Measurements from ENCODE around the gene CYP27B1.
A peak's percentile ranks its signal among the peaks of the same experiment; 100 is the strongest.

The CYP27B1 gene, protein sequence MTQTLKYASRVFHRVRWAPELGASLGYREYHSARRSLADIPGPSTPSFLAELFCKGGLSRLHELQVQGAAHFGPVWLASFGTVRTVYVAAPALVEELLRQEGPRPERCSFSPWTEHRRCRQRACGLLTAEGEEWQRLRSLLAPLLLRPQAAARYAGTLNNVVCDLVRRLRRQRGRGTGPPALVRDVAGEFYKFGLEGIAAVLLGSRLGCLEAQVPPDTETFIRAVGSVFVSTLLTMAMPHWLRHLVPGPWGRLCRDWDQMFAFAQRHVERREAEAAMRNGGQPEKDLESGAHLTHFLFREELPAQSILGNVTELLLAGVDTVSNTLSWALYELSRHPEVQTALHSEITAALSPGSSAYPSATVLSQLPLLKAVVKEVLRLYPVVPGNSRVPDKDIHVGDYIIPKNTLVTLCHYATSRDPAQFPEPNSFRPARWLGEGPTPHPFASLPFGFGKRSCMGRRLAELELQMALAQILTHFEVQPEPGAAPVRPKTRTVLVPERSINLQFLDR

DNA sequence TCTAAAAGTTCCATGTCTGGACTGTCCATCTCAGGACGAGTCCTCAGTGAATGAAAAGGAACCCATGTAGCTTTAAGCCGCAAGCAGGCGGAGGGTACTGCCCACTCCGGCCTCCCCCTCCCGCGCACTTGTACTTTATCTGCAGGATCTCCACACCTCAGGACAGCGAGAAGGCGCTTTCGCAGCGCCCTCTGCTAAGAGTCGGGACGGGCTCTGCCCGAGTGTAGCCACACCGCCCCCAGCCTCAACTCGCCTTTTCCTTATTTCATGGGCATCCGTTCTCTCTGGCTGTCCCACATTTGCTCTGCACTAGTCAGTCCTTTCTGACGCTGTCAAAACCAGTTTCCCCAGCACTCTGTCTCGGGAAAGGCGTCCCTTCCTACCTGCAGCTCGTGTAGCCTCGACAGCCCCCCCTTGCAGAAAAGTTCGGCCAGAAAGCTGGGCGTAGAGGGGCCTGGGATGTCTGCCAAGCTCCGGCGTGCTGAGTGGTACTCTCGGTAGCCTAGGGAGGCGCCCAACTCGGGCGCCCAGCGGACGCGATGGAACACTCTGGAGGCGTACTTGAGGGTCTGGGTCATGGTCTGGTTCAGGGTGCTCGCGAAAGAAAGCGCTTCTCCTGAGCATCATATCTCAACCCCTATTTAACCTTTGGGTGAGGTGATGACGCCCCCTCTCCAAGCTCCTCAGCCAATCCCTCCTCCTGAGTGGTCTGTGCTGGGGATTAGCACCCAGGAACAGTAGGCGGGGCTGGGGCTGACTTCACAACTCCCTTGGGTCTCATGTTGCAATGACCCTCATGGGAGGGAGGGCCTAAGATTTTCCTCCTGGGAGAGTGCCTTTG is at the start of gene CYP27B1:
Gene CYP27B1 (minus strand): TSS at position 615 of the 841 bp plus-strand sequence. CDS start 37 bp downstream, at position 578.
- H3K4me3 ChIP-seq (ENCODE audit: low read depth, low read length): peak within 1 kb of the TSS; percentile 40
- ChIA-PET CTCF (interaction anchor here (0.8 to 5.4 kb wide), 10 partner anchors 8 to 184 kb away, joined by 3 to 44 read pairs (median 4); partner anchors contain the start of gene TSFM), POLR2A (interaction anchor here (0.7 kb wide), 1 partner anchor 136 kb away, joined by 3 read pairs; no protein-coding TSS in a partner anchor)
- TF ChIP-seq, protein P1, sequence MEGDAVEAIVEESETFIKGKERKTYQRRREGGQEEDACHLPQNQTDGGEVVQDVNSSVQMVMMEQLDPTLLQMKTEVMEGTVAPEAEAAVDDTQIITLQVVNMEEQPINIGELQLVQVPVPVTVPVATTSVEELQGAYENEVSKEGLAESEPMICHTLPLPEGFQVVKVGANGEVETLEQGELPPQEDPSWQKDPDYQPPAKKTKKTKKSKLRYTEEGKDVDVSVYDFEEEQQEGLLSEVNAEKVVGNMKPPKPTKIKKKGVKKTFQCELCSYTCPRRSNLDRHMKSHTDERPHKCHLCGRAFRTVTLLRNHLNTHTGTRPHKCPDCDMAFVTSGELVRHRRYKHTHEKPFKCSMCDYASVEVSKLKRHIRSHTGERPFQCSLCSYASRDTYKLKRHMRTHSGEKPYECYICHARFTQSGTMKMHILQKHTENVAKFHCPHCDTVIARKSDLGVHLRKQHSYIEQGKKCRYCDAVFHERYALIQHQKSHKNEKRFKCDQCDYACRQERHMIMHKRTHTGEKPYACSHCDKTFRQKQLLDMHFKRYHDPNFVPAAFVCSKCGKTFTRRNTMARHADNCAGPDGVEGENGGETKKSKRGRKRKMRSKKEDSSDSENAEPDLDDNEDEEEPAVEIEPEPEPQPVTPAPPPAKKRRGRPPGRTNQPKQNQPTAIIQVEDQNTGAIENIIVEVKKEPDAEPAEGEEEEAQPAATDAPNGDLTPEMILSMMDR (IDR thresholded peaks at IDR 0.05; ENCODE audit: insufficient read depth, low read length, missing control alignments): no peak
- no peak for DNase-seq (ENCODE audit: low read depth, low spot score)

DNA sequence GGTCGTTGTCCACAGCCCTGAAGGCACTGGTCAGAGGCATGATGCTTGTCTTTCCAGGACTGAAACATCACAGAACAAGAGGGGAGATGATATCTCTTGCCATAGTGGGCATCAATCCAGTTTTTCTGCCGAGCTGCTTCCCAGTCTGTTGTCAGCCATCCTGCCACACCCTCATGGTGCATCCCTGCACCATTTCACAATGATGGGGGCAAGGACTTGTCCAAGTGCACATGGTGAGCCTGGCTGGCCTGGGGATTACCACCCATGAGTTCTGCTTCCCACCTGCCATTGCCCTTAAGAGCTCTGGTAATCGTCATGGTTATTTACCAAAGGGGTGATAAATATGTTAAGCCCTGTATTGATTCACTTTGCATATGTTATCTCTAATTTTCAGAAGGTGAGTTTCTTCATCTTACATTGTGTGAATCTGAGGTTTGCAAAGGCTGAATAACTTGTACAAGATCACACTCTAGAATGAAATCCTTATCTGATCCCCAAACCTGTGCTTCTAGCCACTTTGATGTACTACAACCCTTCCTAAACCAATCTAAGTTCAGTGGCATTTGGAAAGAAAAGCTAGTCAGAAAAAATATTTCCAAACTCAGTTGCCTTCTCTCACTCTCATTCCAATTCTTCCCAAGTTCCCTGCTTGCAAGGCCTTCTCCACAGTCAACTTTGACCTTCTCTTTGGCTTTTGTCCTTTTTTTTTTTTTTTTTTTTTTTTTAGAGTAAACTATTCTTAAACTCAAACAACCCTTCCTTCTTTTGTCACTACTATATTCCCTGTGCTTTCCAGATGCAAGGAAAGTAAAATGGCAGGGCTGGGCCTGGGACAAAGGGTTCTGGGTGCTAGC is 49.4 kb upstream of the CYP27B1 start:
- ChIA-PET CTCF (interaction anchor here (0.8 to 28.9 kb wide), 11 partner anchors 9 to 92 kb away, joined by 3 to 478 read pairs (median 5); partner anchors contain the start of gene TSFM), POLR2A (no interaction called here)
- DNase-seq (ENCODE audit: low read depth, low spot score): no peak
- no peak overlapping the region for H3K4me3 ChIP-seq (ENCODE audit: low read depth, low read length)
- TF ChIP-seq, protein P1 (IDR thresholded peaks at IDR 0.05; ENCODE audit: insufficient read depth, low read length, missing control alignments): no peak

DNA sequence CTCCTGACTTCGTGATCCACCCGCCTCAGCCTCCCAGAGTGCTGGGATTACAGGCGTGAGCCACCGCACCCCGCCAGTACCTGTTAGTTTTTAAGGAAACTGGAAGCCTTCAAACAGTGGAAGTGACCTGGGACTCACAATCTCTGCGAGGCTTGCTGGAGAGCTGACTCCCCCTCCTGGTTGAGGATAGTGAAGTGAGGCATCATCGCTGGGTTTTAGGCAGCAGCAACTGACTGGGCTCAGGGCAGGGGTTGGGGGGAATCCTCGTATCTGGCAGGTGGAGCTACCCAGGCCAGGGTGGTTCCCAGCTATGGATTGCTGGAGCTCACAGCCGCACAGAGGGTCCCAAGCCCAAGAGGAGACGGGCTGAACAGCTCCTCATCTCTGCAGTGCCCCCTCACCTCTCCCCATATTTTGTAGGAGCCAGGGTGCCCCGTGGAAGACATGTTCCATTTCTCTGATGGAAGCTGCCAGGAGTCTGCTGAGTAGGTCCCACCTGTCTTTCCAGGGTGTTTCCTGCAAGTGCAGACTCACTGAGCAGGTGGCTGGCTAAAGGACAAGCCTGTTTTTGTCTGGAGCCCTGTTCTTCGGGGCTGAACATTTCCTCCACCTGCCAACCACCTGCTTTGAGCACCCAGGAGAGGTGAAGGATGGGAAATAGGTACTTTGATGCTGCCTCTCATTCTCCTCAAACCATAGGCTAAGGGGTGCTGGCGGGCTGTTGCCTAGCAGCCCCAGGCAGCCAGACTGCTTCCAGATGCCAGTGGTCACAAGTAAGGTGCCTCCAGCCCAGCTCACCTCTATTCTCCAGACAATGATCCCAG is 48.5 kb upstream of the CYP27B1 start:
- DNase-seq (ENCODE audit: low read depth, low spot score): no peak
- no peak overlapping the region for H3K4me3 ChIP-seq (ENCODE audit: low read depth, low read length)
- POLR2A ChIA-PET: no interaction called here
- CTCF ChIA-PET: interaction anchor here (0.6 to 28.9 kb wide), 7 partner anchors 10 to 92 kb away, joined by 3 to 478 read pairs (median 5); partner anchors contain the start of gene TSFM
- TF ChIP-seq, protein P1 (IDR thresholded peaks at IDR 0.05; ENCODE audit: insufficient read depth, low read length, missing control alignments): no peak

DNA sequence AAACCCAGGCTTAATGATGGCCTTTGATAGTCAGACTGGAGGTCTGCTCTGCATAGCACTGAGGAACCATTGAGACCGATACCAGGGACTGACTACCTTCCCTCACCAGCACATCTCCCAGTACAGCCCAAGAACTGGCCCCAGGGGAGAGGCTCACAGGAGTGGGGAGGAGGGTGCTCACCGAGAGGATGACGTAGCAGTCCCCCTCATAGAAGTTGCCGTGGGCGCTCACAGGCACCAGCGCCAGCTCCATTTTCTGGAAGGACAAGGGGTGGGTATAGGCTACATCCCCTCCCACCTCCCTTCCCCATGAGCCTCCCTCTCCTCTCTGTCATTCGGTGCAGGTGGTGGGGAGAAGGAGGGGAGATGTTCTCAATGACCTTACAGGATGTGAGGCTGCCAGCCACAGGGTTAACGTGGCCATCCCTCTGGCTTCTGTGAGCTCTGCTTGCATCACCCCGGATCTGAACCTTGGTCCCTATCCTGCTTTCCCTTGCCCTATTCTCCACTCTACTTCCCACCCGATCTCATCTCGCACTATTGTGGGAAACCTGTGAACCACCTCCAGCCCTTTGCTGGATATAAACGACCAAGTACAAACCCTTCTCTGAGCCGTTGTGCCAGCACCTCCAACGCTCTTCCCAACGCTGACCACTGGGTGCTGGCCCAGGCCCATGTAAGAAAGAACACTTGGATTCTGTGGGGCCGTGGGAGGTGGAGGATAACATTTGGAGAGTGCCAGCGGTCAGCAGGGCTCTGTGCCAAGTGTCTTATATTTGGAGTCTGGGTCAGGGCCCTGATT is 47.3 kb upstream of the CYP27B1 start:
- no peak for DNase-seq (ENCODE audit: low read depth, low spot score)
- ChIA-PET CTCF (interaction anchor here (2.1 to 28.9 kb wide), 3 partner anchors 12 to 94 kb away, joined by 6 to 478 read pairs (median 163); no protein-coding TSS in a partner anchor), POLR2A (no interaction called here)
- TF ChIP-seq, protein P1 (IDR thresholded peaks at IDR 0.05; ENCODE audit: insufficient read depth, low read length, missing control alignments): no peak
- H3K4me3 ChIP-seq (ENCODE audit: low read depth, low read length): no peak overlapping the region

Data from AG04449 (cell line).